ENCODE data around the gene CRYGB. TPM values are rescaled to one million over a fixed set of nuclear protein-coding genes. Genes with fewer than 3 reads are reported as not detected.

CRYGB gene
- total RNA-seq: not detected in 2 replicates
- long read RNA-seq: 0 reads

DNA sequence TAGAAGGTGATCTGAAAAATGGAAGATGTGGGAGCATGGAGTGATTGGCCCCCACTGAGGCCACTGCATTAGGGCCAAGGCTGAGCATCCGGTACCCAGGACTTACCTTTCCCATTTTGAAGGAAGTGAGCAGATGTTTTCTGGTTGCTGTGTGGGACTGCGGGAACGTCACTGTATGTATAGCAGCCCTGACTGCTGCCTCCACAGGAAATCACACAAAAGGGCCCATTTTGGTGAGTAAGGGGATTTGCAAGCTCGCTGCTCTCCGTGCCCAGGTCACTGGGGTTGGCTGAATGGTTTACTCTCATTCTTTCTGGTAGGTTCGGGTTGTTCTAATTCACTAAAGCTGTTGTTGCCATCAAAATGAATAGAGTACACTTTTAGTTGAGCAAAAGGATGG is at the start of gene CRYGB:
TSS of gene CRYGB (minus strand) at position 153 of the 400 bp plus-strand sequence. CDS start at position 115, 38 bp downstream.
- no peak for TF ChIP-seq CTCF (IDR thresholded peaks at IDR 0.05)
- Mint-ChIP-seq H3K27me3 (ENCODE audit: unreplicated experiment) (peaks cover 6% of the 10 kb centered on the region), H3K4me3 (ENCODE audit: unreplicated experiment) (no peak within 1 kb of the TSS), H3K36me3 (ENCODE audit: unreplicated experiment) (no peaks in the 10 kb centered on the region), H3K4me1 (ENCODE audit: unreplicated experiment) (no peaks in the 10 kb centered on the region), H3K9me3 (ENCODE audit: unreplicated experiment) (no peaks in the 10 kb centered on the region), H3K27ac (ENCODE audit: unreplicated experiment) (no peak within 1 kb of the TSS)
- DNase-seq (ENCODE audit: extremely low spot score, unreplicated experiment): no peak

DNA sequence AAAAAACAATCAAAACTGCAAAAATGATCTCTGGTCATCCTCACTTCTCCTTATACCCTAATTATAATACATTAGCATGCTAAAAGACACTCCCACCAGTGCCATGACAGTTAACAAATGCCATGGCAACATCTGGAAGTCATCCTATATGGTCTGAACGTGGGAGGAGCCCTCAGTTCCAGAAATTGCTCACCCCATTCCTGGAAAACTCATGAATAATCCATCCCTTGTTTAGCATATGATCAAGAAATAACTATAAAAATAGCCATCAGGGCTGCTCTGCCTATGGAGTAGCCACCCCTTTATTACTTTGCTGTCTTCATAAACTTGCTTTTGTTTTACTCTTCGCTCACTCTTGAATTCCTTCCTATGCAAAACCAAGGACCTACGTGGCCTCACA is 49.6 kb upstream of the CRYGB start:
- Mint-ChIP-seq H3K9me3 (ENCODE audit: unreplicated experiment) (no peaks in the 10 kb centered on the region), H3K27me3 (ENCODE audit: unreplicated experiment) (no peaks in the 10 kb centered on the region), H3K4me3 (ENCODE audit: unreplicated experiment) (no peak overlapping the region), H3K36me3 (ENCODE audit: unreplicated experiment) (no peaks in the 10 kb centered on the region), H3K27ac (ENCODE audit: unreplicated experiment) (no peak overlapping the region), H3K4me1 (ENCODE audit: unreplicated experiment) (no peaks in the 10 kb centered on the region)
- no peak for DNase-seq (ENCODE audit: extremely low spot score, unreplicated experiment)
- TF ChIP-seq CTCF (IDR thresholded peaks at IDR 0.05): no peak

DNA sequence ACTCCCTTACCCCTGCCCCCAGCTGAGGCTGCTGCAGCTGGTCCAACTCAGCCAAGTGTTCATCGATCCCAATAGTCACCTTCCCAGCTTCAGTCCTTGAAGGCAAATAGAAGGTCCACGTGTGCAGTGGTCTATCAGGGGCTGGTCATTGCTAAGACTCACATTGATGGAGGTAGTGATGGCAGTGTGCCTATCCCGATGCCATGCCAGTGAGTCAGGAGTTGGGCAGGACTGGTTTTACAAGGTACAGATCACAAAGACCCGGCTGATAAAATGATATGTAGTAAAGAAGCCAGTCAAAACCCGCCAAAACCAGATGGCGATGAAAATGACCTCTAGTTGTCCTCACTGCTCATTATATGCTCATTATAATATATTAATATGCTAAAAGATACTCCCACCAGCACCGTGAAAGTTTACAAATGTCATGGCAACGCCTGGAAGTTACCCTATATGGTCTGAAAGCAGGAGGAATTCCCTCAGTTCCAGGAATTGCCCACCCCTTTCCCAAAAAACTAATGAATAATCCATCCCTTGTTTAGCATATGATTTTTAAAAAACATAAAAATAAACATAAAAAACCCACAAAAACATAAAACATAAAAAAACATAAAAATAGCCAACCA is 46.8 kb upstream of the CRYGB start:
- no peaks in the 10 kb centered on the region for H3K9me3 Mint-ChIP-seq (ENCODE audit: unreplicated experiment)
- H3K4me1 Mint-ChIP-seq (ENCODE audit: unreplicated experiment): no peaks in the 10 kb centered on the region
- no peak overlapping the region for H3K4me3 Mint-ChIP-seq (ENCODE audit: unreplicated experiment)
- H3K27ac Mint-ChIP-seq (ENCODE audit: unreplicated experiment): no peak overlapping the region
- no peaks in the 10 kb centered on the region for H3K27me3 Mint-ChIP-seq (ENCODE audit: unreplicated experiment)
- TF ChIP-seq CTCF (IDR thresholded peaks at IDR 0.05): no peak
- no peaks in the 10 kb centered on the region for H3K36me3 Mint-ChIP-seq (ENCODE audit: unreplicated experiment)
- DNase-seq (ENCODE audit: extremely low spot score, unreplicated experiment): no peak

DNA sequence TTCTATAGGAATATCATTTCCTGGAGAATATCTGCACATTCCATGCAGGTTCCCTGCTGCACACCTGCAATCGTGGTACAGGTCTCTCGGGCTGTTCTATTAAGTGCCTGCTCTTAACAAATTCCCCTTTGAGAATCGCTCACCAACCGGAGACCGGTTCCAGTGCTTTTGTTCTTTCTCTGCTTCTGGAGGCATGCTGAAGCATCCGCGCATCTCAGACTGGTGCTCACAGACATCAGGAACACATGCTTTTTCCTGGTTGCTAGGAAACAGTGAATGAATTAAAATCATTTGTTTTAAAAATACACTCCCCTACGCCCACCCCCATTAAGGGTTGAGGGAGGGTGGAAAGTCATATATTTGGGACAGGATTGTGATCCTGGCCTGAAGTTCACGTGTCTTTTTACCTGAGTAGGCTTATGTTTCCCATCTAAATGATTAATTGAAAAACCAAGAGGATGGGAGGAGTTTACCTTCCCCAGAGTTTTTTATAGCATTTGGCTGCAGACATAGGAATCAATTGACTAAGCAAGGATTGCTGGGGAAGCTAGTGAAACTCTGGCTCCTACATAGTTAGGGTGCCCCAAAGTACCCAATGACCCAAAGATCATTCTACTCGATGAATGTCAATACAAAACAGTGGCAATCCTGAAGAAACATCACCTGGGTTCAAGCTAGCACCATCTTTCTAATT is 44.0 kb upstream of the CRYGB start, which contains the start of gene C2orf80:
TSS of gene C2orf80 (minus strand) at position 221 of the 694 bp plus-strand sequence. CDS start 3,044 bp downstream, outside the sequence.
- Mint-ChIP-seq H3K4me3 (ENCODE audit: unreplicated experiment) (no peak within 1 kb of the TSS), H3K9me3 (ENCODE audit: unreplicated experiment) (no peaks in the 10 kb centered on the region), H3K4me1 (ENCODE audit: unreplicated experiment) (no peaks in the 10 kb centered on the region), H3K27ac (ENCODE audit: unreplicated experiment) (no peak within 1 kb of the TSS), H3K36me3 (ENCODE audit: unreplicated experiment) (no peaks in the 10 kb centered on the region), H3K27me3 (ENCODE audit: unreplicated experiment) (peaks cover 14% of the 10 kb centered on the region)
- no peak for TF ChIP-seq CTCF (IDR thresholded peaks at IDR 0.05)
- DNase-seq (ENCODE audit: extremely low spot score, unreplicated experiment): no peak

DNA sequence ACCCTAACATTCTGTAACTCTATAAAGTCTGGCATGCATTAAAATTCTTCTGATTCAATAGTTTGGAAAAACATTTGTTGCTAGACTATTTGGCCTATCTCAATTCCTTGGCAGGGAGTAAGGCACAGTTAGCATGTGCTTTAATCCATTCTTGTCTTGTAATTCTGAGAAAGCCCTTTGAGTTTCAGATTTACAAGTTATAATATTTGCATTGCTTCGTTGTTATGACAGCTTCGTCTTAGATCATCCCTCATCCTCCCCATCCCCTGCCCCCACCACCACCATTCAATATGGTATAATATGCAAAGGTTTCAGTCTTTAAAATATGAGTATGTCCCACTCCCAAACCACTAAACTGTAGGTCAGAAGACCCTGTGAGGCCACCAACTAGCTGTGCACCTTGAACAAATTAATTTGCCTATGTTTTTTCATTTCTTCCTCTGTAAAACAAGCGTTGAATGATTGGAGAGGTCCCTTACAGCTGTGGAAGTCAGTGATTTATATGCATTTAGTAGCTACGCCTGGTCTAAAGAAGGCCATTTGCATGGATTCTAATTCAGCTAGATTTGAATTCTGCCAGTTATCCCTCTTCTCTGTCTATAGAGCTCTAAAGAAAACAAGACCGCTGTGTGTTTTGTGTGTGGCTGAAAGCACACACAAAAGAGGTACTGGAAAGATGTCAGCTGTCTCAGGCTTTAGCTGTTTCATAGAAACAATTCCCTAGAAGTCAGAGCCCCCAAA is 43.3 kb upstream of the CRYGB start:
- TF ChIP-seq CTCF (IDR thresholded peaks at IDR 0.05): no peak
- no peak for DNase-seq (ENCODE audit: extremely low spot score, unreplicated experiment)
- H3K9me3 Mint-ChIP-seq (ENCODE audit: unreplicated experiment): no peaks in the 10 kb centered on the region
- no peaks in the 10 kb centered on the region for H3K4me1 Mint-ChIP-seq (ENCODE audit: unreplicated experiment)
- H3K27me3 Mint-ChIP-seq (ENCODE audit: unreplicated experiment): peaks cover 21% of the 10 kb centered on the region
- H3K4me3 Mint-ChIP-seq (ENCODE audit: unreplicated experiment): no peak overlapping the region
- H3K27ac Mint-ChIP-seq (ENCODE audit: unreplicated experiment): no peak overlapping the region
- H3K36me3 Mint-ChIP-seq (ENCODE audit: unreplicated experiment): no peaks in the 10 kb centered on the region
